HG02840 (cell line): ENCODE measurements around the gene CTCF.
A peak's percentile ranks its signal among the peaks of the same experiment; 100 is the strongest.

Experiments used
- ATAC-seq: cut with Tn5 transposase; IDR thresholded peaks from one replicate; pipeline ENCODE4 v1.9.1; 2021; ENCODE audit warnings: mild to moderate bottlenecking, moderate library complexity, moderate number of reproducible peaks; ENCODE audit not compliant: unreplicated experiment, low FRiP score

Gene CTCF

GRCh38 chr16:67661101-67661761 lies 98.9 kb downstream of the CTCF start:
- peak; percentile 1 for ATAC-seq

- no peak for ATAC-seq
Observed at GRCh38 chr16:67661886-67662652, 99.7 kb downstream of the CTCF start.

DNA sequence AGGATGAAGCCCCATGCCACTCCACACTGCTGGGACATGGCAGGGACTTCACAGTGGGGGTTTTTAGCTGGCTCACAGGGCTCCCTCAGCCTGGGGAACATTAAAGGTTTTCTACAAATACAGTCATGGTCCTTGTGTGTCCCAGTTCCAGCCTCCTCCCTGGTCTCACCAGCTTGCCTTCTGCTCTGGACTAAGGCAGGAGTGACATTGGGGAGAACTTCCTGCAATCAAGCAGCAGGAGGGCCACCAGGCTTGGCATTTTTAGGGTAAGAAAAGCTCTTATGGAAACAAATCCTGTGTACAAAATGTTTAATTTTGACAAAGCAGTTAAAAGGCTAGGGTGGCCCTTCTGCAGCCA lies 100.3 kb downstream of the CTCF start:
- no peak for ATAC-seq

DNA sequence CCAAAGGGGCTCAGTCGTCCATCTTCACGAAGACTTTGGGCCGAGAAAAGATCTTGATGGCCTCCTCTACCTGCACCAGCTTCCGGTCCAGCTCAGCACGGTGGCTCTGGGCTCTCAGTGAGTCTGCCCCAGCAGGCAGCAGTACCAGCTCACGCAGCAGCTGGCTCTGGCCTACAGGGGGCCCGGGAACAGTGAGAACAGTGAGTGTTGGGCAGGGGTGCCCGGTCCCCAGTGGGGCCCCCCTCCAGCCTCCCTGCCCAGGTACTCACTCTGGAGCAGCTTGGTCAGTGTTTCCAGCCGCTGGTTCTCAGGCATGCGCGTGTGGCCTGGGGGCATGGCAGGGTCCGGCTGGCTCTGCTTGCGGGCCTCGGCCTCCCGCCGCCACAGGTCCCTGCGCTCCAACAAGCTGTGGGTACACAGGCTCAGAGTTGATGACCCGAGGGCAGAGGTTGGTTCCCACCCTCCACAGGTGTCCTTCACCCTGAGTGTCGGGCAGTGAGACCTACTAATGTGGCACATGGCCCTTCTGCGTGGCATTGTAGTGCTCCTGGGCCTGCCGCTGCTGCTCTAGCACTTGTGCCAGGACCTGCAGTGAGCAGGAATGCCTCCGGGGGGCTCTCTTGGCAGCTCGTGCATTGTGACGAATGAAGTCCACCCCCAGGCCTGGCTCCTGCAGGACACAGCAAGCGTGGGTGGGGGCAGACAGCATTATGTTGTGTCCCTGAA lies 101.0 kb downstream of the CTCF start:
- no peak for ATAC-seq

- ATAC-seq = no peak
Observed at GRCh38 chr16:67663877-67664222, 101.5 kb downstream of the CTCF start.

DNA sequence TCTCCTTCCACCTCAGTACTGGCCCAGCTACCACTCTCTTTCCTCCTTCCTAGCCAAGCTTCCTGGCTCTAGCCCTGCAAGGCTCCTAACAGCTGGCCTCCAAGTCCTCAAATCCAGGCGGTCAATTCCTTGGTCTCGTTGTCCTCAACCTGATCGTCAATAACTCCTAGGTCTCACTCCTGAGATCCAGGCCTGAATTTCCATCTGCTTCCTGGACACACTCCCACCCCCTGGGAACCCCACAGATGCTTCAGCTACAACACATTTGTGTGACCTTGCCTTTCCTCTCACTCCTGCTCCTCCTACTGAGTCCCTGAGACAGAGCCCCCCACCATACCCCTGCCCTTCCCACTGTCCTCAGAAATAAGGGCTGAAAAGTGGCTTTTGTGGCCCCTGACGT lies 101.9 kb downstream of the CTCF start:
- no peak for ATAC-seq

DNA sequence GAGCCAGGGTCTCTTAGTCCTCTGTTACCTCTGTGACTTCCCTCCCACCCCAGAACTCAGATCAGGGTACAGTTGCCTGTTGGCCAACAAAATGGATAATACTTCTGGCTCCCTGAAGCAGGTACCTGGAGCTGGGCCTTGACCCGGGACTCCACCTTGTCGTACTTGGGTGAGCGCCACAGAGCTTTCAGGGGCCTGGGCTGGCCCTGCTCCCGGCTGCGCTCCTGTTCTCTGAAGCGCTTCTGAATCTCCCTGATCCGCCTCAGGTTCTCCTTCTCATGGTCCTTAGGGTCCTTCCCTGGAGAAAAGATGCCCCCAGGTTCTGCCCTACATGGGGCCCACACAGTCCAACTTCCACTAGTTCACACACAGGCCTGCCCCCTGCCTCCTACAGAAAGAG lies 102.5 kb downstream of the CTCF start:
- no peak for ATAC-seq

DNA sequence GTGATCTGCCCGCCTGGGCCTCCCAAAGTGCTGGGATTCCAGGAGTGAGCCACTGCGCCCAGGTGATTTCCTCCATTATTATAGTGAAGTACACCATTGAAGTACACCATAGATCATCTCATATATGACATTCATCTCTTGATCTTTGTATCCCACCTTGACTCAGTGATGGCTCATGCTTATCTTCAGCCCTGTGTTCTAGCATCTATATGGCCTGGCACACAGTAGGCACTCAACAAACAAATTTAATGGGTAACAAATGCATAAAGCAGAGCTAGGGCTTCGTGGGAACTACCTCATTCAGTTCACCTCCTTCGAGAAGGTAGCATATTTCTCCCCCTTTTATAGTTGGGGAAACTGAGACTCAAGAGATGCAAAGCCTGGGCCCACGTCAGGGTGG lies 103.3 kb downstream of the CTCF start:
- no peak for ATAC-seq

GRCh38 chr16:67666032-67666551 lies 103.8 kb downstream of the CTCF start:
- ATAC-seq = no peak

DNA sequence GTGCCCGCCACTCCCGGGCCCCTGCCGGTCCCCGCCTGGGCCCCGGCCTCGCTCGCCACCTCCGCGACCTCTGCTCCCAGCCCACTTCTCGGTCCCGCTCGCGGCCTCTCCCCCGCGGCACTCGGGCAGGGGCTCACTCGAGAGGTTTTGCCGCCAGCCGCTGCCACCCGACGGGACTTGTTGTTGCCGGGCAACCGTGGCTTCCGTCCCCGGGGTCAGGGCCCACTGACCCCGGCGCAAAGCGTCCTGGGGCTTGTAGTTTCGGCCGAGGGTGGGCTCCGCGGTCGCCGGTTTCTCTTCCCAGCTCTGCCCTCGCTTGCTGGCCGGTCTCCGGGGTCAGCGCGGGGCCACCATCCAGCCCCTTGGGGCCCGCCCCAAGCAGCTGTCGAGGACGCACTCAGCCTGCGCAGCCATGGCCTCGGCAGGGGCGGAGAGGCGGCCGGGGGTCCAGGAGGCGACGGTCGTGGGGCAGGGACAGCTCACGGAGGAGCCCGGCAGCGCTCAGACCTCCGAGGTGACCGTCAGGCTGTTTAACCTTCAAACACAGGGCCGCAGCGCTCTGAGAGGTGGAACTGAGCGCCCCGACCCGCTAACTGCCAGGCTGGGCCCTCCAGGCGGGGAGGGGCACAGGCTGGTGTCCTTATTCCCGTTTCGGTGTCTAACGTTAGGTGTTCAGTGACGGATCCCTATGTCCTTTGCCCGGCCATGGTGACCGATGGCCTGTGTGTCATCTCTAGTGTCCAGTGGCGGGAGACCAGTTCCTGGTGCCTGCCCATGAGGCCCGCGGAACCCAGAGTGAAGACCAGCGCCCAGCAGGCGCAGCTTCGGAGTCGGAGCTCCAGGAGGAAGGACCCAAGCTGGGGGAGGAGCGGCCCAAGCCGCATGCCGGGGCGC lies 104.5 kb downstream of the CTCF start, which contains the start of the genes C16orf86 and ENKD1:
Gene C16orf86, plus strand, starts transcription at position 256 of the 894 bp plus-strand sequence. Its CDS starts 157 bp downstream, at position 413.
Gene ENKD1, minus strand, starts transcription at position 192 of the 894 bp plus-strand sequence. CDS start 308 bp downstream, outside the sequence.
- ATAC-seq = peak; percentile 55

DNA sequence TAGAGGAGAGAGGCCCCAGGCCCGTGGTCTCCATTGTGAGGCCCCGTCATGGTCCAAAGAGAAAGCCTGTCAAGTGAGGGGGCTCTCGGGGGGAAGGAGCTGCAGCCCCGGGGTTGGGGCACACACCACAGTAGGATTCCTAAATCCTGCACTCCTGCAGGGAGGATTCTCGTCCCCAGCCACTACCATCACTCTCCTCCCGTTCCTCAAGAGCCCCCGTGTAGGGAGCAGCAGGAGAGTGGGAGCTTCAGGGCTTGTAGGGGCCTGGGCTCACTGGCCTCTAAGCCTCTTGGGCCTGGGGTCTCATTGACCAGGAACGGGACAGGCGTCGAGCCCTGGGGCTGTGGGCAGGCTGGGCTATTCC lies 105.1 kb downstream of the CTCF start:
- no peak for ATAC-seq

DNA sequence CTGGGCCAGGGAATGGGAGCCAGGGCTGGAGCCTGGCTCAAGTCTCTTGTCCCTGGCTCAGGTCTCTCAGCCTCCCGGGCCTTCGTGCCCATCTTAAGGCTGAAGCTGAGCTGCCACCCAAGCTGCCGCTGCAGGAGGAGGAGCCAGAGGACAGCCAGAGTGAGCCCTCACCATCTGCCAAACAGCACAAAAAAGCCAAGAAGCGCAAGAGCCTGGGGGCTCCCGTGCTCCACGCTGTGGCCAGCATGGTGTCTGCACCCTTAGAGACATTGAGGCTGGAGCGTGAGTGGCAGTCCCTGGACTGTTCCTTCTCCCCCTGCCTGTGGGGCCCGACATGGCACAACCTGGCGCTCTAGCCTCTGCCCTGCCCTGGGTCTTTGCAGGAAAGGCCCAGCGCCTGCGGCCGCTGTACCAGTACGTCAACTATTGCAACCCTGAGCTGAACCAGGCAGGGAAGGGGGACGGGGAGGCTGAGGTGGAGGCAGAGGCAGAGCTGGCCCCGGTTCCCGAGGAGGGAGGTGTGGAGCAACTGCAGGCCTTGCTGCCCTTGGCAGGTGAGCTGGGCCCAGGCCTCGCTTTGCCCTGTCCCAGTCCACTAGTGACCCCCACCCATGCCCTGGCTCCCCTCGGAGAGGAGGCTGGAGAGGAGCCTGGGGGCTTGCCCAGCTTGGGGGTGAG lies 105.6 kb downstream of the CTCF start:
- ATAC-seq = no peak

- no peak for ATAC-seq
Observed at GRCh38 chr16:67668495-67669157, 106.3 kb downstream of the CTCF start.

DNA sequence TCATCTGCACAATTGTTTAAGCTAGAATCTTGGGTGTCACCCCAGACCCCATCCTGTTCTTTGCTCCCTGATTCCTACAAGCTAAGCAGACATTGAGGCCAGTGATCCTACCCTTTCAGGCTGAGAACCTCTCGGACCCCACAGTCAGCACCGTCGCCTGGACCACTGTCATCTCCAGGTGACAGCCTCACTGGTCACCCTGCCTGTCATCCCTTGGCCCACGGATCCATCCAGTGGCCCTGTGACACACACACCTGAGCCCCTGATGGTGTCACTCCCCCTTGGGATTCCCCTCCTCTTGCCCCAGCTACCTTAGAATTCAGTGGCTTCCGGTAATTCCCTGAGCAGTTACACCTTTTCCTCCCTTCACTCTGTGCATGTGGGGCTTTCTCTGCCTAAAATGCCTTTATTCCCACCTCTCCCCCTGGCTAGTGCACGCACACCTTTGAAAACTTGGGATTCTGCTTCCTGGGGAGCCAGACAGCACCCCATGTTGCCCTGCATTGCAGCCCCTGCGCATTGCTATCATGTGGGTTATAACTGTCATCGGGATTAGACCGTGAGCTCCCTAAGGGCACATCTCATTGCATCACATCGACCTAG lies 107.3 kb downstream of the CTCF start:
- no peak for ATAC-seq

GRCh38 chr16:67672306-67672705 lies 110.0 kb downstream of the CTCF start:
- ATAC-seq = no peak

- ATAC-seq = no peak
Observed at GRCh38 chr16:67672739-67673662, 110.7 kb downstream of the CTCF start.

- no peak for ATAC-seq
Observed at GRCh38 chr16:67673712-67674580, 111.6 kb downstream of the CTCF start.
